ENCODE measurements around the gene MID1.

MID1 gene

GRCh38 chrX:10536744-10537143 lies 83.6 kb downstream of the MID1 start:
- no peak for TF ChIP-seq POLR2A (IDR thresholded peaks at IDR 0.05; ENCODE audit: extremely low read depth, insufficient read length)
- no peak for TF ChIP-seq MAX (IDR thresholded peaks at IDR 0.05; ENCODE audit: low read depth, low read length)
- no peak for TF ChIP-seq CTCF (IDR thresholded peaks at IDR 0.05; ENCODE audit: low read depth, low read length)
- H3K4me3 ChIP-seq (ENCODE audit: low read depth, low read length) = no peak overlapping the region
- no peak for DNase-seq (ENCODE audit: low read depth)

- no peak for DNase-seq (ENCODE audit: low read depth)
- no peak overlapping the region for H3K4me3 ChIP-seq (ENCODE audit: low read depth, low read length)
Observed at GRCh38 chrX:10534611-10535010, 85.8 kb downstream of the MID1 start.

GRCh38 chrX:10533696-10534365 lies 86.6 kb downstream of the MID1 start:
- TF ChIP-seq CTCF (IDR thresholded peaks at IDR 0.05; ENCODE audit: low read depth, low read length) (no peak), POLR2A (IDR thresholded peaks at IDR 0.05; ENCODE audit: extremely low read depth, insufficient read length) (no peak)
- no peak overlapping the region for H3K4me3 ChIP-seq (ENCODE audit: low read depth, low read length)
- no peak for DNase-seq (ENCODE audit: low read depth)

More at GRCh38 chrX:10534611-10535010, 85.8 kb downstream of the MID1 start:
- no peak for TF ChIP-seq CTCF (IDR thresholded peaks at IDR 0.05; ENCODE audit: low read depth, low read length)

- TF ChIP-seq POLR2A (IDR thresholded peaks at IDR 0.05; ENCODE audit: extremely low read depth, insufficient read length) (no peak), MYC (IDR thresholded peaks at IDR 0.05; ENCODE audit: low read depth, low read length) (no peak), MAX (IDR thresholded peaks at IDR 0.05; ENCODE audit: low read depth, low read length) (no peak), CTCF (IDR thresholded peaks at IDR 0.05; ENCODE audit: low read depth, low read length) (no peak)
- no peak for DNase-seq (ENCODE audit: low read depth)
- H3K4me3 ChIP-seq (ENCODE audit: low read depth, low read length) = no peak overlapping the region
Observed at GRCh38 chrX:10531927-10532326, 88.5 kb downstream of the MID1 start.

GRCh38 chrX:10529344-10529743 lies 91.0 kb downstream of the MID1 start:
- DNase-seq (ENCODE audit: low read depth) = peak; percentile 33
- TF ChIP-seq POLR2A (IDR thresholded peaks at IDR 0.05; ENCODE audit: extremely low read depth, insufficient read length) = no peak
- TF ChIP-seq MAX (IDR thresholded peaks at IDR 0.05; ENCODE audit: low read depth, low read length) = no peak
- no peak for TF ChIP-seq CTCF (IDR thresholded peaks at IDR 0.05; ENCODE audit: low read depth, low read length)
- TF ChIP-seq MYC (IDR thresholded peaks at IDR 0.05; ENCODE audit: low read depth, low read length) = no peak
- H3K4me3 ChIP-seq (ENCODE audit: low read depth, low read length) = no peak overlapping the region

- DNase-seq (ENCODE audit: low read depth) = no peak
- no peak overlapping the region for H3K4me3 ChIP-seq (ENCODE audit: low read depth, low read length)
- TF ChIP-seq CTCF (IDR thresholded peaks at IDR 0.05; ENCODE audit: low read depth, low read length) (no peak), POLR2A (IDR thresholded peaks at IDR 0.05; ENCODE audit: extremely low read depth, insufficient read length) (no peak), MYC (IDR thresholded peaks at IDR 0.05; ENCODE audit: low read depth, low read length) (no peak), MAX (IDR thresholded peaks at IDR 0.05; ENCODE audit: low read depth, low read length) (no peak)
Observed at GRCh38 chrX:10526451-10526850, 93.9 kb downstream of the MID1 start.

Measured in NB4 (cell line).